GM19238 (cell line): Measurements from ENCODE around the gene B3GAT3.
A peak's percentile ranks its signal among the peaks of the same experiment; 100 is the strongest.
"Not testable (repeated sequence)": the region's sequence is repeated elsewhere in the genome, so short reads cannot be mapped to it uniquely, and the experiment has no call there.

Experiments used
- DNase-seq: peaks from one replicate; pipeline ENCODE4 v3.0.0; 2011; ENCODE audit warnings: low spot score; ENCODE audit not compliant: insufficient read length

The B3GAT3 gene

GRCh38 chr11:62604460-62605120 is 17.2 kb downstream of the B3GAT3 start:
- no peak for DNase-seq

- DNase-seq, result no peak
Measured at GRCh38 chr11:62603776-62604299, 17.9 kb downstream of the B3GAT3 start.

DNA sequence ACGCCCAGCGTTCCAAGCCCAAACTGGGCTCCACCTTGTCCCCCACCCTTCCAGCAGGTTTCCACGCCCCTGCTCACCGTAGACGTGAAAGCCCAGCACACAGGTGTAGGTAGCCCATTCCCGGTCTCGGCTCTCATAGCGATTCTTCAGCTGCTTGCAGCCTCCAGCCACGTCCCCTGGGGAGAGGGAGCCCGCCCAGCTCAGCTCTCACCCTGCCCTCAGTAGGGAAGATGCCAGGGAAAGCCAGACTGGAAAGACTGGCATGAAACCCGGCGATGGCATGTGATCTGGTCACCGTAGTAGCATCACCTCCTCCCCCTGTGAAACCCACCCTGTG is 18.7 kb downstream of the B3GAT3 start:
- DNase-seq, result no peak

GRCh38 chr11:62602141-62603071 is 19.4 kb downstream of the B3GAT3 start:
- no peak for DNase-seq

GRCh38 chr11:62601372-62602140 is 20.2 kb downstream of the B3GAT3 start, which contains the start of gene MTA2:
Gene MTA2 (minus strand): TSS chr11:62601865. CDS start chr11:62601450, 415 bp downstream.
- DNase-seq, result peak; percentile 96

GRCh38 chr11:62601122-62601371 is 20.7 kb downstream of the B3GAT3 start:
- DNase-seq, result no peak

DNA sequence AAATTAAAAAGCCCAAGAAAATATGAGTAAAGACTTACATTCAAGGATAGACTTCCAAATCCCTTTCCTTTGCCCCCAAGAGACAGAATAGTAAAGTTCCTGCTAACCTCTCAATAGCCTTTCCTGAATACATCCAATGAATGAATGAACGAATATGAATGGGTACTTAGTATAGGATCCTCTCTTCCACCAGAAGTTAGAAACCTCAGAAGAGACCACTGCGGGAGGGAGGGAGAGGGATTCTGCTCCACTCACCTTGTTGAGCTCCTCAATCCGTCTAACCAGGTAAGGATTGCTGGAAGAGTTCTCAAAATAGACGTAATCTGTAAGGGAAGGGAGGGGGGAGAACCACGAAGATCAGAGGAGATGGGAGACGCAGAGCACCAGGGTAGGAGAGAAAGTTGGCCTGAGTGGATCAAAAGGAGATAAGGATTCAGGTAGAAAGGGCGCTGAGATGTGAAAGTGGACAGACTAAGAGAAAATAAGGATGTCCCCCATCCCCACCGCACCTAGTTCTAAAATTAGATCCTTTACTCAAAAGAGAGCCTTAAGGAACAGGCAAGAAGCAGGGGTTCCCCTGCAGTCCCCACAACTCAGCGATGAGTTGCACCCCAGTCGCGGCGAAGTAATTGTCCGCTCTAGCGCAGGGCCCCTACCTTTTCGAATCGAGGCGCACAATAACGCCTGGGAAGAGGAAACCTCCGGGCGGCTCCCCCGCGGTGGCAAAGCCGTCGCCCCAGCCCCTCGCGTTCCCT is 21.2 kb downstream of the B3GAT3 start:
- no peak for DNase-seq

DNA sequence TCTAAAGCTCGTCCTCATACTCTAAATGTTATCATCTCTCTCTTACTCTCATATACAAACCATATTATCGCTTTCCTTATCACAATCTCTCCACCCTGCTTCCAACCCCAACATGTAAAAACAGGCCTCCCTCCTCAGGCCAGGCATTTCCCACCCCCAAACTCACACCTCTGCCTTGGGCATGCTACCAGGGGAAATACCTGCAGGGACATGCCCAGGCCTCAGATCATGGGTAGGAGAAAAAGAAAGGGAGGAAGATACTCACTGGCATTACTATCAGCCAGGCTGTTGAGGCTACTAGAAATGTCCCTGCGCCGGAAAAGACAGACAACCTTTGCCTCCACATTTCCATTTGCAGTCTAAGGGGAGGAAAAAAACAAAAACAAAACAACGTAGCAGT is 21.9 kb downstream of the B3GAT3 start:
- DNase-seq, result no peak

GRCh38 chr11:62599069-62599696 is 22.6 kb downstream of the B3GAT3 start:
- peak; percentile 97 for DNase-seq

- no peak for DNase-seq
Measured at GRCh38 chr11:62595124-62595523, 26.7 kb downstream of the B3GAT3 start.

- DNase-seq, result no peak
Measured at GRCh38 chr11:62593434-62594044, 28.2 kb downstream of the B3GAT3 start.

GRCh38 chr11:62592989-62593421 is 28.8 kb downstream of the B3GAT3 start:
- DNase-seq, result no peak

GRCh38 chr11:62592146-62592815 is 29.5 kb downstream of the B3GAT3 start:
- no peak for DNase-seq

DNA sequence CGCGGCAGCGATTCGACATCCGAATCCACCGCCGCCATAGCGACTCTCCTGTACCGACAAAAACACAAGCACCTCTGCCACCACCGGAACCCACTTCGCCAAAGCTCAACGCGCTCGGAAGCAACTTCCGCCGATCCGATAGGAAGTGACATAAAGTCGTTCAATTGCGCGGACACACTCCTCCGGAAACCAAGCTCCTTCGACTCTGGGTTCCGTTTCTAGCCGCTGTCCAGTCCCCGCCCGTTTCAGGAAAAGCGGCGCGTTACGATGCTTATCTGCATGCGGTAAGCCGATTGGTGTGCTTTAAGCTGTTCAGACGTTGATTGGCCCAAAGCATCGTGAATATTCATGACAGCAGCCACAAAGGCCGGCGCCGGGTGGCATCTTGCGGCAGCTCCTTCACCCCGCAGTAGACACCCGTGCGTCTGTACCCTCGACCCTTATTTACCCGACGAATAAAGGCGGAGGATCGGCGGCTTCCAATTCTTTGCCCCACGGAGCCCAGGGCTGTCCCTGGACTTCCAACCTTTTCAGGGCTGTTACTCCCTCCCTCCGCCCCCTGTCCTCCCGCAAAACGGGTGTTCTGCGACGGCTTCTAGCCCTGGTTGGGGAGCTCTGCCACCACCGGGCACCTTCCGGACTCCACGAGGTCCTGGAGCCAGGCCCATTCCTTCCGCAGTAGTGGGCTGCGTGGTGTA is 30.2 kb downstream of the B3GAT3 start, which contains the start of gene TUT1:
TSS of gene TUT1 (minus strand) at position 76 of the 698 bp plus-strand sequence. CDS start at position 38, 38 bp downstream.
- peak; percentile 89 for DNase-seq

DNA sequence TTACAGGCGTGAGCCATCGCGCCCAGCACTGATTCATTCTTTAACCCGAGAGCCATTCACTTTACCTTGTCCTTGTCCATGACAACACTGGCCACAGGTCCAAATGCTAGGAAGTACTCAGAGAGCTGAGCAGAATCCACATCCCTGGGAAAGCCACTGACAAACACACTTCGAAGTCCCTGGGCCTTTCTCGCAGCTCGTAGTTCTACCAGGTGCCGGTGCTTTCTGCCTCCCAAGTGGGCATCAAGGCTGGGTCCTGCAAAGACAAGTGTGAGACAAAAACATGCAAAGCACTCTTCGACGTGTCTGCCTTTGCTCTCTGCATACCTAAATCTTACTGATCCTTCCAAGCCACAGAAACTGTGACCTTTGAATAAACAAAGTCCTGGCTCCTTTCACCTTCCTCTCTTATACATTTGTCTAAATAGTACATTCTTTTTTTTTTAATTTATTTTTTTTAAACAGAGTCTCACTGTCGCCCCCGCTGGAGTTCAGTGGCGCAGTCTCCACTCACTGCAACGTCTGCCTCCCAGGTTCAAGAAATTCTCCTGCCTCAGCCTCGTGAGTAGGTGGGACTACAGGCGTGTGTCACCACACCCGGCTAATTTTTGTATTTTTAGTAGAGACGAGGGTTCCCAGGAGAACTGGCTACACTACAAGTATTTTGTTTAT is 32.7 kb downstream of the B3GAT3 start:
- DNase-seq, result no peak

GRCh38 chr11:62585356-62585755 is 36.4 kb downstream of the B3GAT3 start:
- not testable (repeated sequence) for DNase-seq

- DNase-seq, result not testable (repeated sequence)
Measured at GRCh38 chr11:62581735-62582134, 40.1 kb downstream of the B3GAT3 start.

DNA sequence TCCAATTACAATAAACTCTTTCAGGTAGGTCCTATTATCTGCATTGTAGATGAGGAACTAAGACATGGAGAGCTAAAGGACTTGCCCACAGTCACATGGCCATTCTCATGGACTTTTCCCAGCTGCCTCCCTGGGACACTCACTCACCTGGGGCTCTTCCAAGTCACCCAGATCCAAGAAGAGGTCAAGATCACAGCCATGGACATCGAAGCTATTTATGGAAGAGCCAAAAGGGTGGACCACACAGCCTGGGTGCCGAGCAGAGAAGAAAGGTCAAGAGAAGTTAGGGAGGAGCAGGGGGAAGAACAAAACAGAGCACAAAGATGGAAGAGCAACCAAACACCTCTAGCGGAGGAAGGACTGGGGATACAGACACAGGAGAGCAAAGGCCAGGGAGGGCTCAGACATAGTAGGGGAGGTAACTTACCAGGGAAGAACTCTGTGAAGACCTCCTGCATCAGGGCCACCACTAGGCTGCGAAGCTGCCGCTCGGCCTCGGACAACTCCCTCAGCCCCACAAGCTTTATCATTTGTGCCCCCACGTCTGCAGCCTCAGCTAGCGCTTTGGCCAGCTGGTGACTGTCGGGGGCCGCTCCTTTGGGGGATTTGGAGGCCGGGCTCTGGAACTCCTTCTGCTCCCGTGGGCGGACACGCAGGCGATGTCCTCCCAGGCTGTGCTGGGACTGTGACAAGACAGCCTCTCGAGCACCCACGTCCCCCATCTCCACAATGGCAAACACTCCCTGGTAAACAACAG is 40.6 kb downstream of the B3GAT3 start:
- no peak for DNase-seq
